GM19324 (cell line): ENCODE data around the gene ZNF799.
"Not testable (repeated sequence)": the region's sequence is repeated elsewhere in the genome, so short reads cannot be mapped to it uniquely, and the experiment has no call there.

Source experiments
- ATAC-seq: cut with Tn5 transposase; IDR thresholded peaks from one replicate; pipeline ENCODE4 v1.9.1; 2021; ENCODE audit warnings: mild to moderate bottlenecking, moderate library complexity; ENCODE audit not compliant: unreplicated experiment, low FRiP score

ZNF799 gene

DNA sequence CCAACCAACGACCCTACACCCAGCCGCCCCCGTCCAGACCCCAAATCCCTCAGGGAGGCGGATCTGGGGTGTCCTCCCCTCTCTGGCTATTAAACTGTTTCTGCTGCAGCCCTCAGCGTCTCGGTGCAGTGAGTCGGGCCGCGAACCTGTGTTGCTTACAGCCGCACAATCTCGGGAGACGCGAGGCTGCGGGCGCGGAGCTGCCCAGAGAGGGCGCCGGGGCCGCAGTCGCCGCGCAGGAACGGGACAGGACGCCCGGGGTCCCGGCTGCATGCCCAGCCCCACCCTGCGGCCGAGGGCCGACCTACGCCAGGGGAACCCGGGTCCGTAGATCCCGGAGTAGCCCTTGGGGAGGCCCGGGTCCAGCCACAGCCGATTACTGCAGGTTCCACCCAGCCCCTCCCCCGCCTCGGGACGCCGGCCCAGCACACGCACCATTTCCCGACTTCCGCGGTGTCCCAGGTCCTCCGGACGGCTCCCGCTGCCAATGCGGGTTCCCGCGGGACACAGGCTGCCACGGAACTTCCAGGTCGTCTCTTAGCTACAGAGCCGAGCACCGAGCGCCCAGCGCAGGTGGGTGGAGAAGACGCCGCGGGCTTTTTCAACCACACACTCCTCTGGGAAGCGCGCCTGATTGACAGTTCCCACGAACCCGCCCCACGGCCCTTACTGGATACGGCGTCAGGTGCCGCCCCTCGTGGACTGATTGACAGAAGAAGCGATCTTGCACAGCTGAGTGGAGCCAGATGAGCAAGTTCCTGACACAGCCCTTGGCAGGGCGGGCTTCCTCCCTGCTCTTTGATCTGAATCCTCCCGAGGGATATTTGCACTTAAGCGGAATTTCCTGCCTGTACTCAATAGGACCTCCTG is at the start of gene ZNF799:
ZNF799 (minus strand) TSS at position 639 of the 870 bp plus-strand sequence; CDS start at position 438, 201 bp downstream.
- peak; percentile 95 for ATAC-seq

DNA sequence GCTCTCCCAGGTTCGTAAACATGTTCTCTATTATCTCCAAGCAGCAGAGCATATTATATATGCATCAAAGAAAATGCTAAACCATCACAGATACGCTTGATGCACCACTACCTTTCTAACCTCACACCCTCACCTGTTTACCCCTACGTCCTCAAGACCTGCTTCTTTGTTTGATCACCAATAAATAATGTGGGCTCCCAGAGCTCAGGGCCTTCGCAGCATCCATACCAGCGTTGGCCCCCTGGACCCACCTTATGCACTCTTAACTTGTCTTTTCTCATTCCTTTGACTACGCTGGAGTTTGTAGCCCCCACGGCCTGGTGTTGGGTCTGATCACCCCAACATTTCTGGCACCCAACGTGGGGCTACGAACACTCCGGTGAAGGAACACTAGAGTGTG is 49.8 kb upstream of the ZNF799 start:
- no peak for ATAC-seq

DNA sequence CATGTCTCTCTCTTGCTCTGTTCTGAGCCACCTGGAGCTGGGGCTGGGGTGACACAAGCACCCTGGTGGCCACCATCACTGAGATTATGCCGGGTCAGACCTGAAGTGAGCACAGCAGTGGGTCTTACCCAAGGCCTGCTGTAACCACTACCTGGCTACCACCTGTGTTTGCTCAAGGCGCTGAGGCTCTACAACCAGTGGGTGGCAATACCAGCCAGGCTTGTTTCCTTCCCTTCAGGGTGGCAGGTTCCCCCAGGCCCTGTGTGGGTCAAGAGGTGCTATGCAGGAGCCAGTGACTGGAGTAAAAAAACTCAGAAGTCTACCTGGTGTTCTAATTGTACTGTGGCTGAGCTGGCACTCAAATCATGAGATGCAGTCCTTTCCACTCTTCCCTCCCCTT is 47.7 kb upstream of the ZNF799 start:
- no peak for ATAC-seq

DNA sequence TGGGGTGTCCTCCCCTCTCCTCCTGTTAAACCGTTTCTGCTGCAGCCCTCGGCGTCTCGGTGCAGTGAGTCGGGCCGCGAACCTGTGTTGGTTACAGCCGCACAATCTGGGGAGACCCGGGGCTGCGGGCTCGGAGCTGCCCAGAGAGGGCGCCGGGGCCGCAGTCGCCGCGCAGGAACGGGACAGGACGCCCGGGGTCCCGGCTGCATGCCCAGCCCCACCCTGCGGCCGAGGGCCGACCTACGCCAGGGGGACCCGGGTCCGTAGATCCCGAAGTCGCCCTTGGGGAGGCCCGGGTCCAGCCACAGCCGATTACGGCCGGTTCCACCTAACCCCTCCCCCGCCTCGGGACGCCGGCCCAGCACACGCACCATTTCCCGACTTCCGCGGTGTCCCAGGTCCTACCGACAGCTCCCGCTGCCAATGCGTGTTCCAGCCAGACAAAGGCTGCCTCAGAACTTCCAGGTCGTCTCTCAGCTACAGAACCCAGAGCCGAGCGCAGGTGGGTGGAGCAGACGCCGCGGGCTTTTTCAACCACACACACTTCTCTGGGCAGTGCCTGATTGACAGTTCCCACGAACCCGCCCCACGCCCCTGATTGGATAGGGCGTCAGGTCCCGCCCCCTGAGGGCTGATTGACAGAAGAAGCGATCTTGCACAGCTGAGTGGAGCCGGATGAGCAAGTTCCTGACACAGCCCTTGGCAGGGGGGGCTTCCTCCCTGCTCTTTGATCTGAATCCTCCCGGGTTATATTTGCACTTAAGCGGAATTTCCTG is 39.7 kb upstream of the ZNF799 start, which contains the start of gene ZNF443:
ZNF443 (minus strand) TSS at position 481 of the 776 bp plus-strand sequence; CDS start at position 374, 107 bp downstream.
- ATAC-seq, result peak; percentile 97

DNA sequence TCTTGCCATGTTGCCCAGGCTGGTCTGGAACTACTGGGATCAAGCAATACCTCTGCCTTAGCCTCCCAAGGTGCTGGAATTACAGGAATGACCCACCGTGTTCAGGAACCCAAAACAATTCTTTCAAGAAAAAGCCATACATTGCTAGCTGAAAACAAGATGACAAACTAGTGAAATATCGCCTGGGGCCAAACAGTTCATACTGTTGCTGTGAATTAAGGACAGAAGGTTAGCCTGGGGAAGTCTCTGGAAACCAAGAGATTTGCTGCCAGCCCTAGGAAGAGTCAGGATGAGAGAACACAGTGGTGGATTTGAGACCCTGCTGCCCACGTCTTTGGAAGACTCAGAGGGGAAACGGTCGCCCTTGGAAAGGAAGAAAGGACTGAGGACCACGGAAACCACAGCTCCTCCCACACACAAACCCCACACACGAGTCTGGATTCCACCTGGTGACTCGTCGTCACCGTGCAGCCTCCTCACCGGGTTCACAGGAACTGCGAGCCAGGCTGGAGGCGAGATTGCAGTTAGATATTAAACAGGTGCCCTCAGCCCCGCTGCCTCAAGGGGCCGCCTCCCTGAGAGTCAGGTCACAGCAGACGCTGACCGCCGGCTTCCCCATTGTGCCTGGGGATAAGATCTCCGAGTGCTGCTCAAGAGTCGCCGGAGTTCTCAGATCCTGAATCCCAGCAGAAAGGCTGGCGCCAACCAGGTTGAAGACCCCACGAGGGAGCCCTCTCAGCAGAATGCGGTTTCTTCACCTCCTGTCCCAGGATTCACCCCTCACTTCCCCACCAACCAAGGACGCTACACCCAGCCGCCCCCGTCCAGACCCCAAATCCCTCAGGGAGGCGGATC is 38.8 kb upstream of the ZNF799 start:
- peak; percentile 24 for ATAC-seq

DNA sequence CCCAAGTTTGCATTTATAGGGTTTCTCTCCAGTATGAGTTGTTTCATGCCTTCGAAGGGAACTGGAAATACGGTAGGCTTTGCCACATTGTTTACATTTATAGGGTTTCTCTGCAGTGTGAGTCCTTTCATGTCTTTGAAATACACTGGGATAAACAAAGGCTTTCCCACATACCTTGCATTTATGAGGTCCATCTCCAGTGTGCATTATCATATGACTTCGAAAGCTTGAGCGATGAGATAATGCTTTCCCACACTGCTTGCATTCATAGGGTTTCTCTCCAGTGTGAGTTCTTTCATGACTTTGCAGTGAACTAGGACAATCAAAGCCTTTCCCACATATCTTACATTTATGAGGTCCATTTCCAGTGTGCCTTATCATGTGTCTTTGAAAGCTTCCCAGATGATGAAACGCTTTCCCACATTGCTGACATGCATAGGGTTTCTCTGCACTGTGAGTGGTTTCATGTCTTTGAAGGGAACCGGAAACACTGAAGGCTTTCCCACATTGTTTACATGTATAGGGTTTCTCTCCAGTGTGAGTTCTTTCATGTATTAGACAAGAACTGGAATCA is 29.7 kb upstream of the ZNF799 start:
- not testable (repeated sequence) for ATAC-seq

DNA sequence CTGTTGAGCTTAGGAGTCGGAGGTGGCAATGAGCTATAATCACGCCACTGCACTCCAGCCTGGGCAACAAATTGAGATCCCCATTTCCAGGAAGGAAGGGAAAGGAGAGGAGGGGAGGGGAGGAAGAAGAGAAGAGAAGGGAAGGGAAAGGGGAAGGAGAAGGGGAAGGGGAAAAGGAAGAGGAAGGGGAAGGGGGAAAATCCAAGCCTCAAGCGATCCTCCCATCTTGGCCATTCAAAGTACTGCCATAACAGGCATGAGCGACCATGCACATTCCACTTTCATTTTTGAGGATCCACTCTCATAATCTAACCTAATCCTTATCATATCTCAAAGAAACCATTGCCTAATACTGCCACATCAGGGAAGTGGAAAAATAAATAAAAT is 24.8 kb upstream of the ZNF799 start:
- no peak for ATAC-seq

DNA sequence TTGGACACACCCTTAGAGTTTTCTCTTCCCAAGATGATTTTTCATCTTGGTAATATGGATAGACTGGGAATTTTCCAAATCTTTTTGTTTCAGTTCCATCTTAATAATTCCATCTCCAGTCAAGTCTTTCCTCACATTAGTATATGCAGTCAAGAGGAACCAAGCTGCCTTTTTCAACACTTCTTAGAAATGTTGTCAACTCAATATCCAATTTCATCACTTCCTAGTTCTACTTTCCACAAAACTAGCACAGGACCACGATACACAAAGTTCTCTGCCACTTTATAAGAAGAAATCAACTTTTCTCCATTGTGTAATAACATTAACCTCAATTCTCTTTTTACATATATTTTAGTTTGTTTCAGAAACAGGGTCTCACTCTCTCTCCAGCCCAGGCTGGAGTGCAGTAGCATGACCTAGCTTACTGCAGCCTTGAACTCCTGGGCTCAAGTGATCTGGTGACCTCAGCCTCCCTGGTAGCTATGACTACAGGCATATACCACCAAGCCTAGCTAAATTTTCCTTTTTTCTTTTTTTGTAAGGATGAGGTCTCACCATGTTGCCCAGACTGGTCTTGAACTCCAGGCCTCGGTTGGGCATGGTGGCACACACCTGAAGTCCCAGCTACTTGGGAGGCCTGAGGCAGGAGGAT is 24.3 kb upstream of the ZNF799 start:
- no peak for ATAC-seq

DNA sequence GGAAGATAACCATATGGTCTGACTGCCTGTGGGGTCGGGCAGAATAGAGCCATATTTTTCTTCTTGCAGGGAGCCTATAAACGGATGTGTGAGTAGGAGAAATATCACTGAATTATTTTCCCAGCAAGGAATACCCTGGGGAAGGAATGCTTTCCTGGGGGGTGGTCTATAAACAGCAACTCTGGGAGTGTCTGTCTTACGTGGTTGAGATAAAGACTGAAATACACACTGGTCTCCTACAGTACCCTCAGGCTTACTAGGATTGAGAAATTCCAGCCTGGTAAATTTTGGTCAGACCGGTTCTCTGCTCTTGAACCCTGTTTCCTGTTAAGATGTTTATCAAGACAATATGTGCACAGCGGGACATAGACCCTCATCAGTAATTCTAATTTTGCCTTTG is 16.2 kb upstream of the ZNF799 start:
- ATAC-seq, result not testable (repeated sequence)

DNA sequence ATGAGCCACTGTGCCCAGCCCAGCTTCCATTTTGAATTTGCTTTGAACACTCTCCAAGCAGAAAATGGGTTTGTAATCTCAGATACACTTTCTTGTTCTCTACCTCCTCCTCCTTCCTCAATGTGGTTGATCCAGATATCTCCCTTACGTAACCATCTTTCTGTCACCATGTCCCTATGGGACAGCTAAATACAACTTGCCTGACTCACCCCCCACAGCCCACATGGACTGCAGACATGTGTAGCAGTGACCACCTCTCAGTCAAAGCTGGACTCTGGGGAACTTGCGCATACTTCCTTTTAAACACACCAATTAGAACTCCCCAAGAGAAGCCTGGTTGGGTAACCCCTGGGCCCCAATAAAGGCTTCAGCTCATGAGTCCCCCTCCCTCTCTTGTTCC is 10.8 kb upstream of the ZNF799 start:
- no peak for ATAC-seq

DNA sequence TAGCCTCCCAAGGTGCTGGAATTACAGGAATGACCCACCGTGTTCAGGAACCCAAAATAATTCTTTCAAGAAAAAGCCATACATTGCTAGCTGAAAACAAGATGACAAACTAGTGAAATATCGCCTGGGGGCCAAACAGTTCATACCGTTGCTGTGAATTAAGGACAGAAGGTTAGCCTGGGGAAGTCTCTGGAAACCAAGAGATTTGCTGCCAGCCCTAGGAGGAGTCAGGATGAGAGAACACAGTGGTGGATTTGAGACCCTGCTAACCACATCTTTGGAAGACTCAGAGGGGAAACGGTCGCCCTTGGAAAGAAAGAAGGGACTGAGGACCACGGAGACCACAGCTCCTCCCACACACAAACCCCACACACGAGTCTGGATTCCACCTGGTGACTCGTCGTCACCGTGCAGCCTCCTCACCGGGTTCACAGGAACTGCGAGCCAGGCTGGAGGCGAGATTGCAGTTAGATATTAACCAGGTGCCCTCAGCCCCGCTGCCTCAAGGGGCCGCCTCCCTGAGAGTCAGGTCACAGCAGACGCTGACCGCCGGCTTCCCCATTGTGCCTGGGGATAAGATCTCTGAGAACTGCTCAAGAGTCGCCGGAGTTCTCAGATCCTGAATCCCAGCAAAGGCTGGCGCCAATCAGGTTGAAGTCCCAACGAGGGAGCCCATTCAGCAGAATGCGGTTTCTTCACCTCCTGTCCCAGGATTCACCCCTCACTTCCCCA is 1.0 kb downstream of the ZNF799 start:
- peak; percentile 39 for ATAC-seq

DNA sequence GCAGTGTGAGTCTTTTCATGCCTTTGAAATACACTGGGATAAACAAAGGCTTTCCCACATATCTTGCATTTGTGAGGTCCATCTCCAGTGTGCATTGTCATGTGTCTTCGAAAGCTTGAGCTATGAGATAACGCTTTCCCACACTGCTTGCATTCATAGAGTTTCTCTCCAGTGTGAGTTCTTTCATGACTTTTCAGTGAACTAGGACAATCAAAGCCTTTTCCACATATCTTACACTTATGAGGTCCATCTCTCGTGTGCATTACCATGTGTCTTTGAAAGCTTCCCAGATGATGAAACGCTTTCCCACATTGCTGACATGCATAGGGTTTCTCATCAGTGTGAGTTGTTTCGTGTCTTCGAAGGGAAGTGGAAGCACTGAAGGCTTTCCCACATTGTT is 9.9 kb downstream of the ZNF799 start:
- not testable (repeated sequence) for ATAC-seq

DNA sequence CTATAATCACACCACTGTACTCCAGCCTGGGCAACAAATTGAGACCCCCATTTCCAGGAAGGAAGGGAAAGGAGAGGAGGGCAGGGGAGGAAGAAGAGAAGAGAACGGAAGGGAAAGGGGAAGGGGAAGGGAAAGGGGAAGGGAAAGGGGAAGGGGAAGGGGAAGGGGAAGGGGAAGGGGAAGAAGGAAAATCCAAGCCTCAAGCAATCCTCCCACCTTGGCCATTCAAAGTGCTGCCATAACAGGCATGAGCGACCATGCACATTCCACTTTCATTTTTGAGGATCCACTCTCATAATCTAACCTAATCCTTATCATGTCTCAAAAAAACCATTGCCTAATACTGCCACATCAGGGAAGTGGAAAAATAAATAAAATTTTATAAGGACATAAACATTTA is 14.7 kb downstream of the ZNF799 start:
- not testable (repeated sequence) for ATAC-seq

DNA sequence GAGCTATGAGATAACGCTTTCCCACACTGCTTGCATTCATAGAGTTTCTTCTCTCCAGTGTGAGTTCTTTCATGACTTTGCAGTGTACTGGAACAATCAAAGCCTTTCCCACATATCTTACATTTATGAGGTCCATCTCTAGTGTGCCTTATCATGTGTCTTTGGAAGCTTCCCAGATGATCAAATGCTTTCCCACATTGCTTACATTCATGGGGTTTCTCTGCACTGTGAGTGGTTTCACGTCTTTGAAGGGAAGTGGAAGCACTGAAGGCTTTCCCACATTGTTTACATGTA is 20.7 kb downstream of the ZNF799 start:
- no peak for ATAC-seq

DNA sequence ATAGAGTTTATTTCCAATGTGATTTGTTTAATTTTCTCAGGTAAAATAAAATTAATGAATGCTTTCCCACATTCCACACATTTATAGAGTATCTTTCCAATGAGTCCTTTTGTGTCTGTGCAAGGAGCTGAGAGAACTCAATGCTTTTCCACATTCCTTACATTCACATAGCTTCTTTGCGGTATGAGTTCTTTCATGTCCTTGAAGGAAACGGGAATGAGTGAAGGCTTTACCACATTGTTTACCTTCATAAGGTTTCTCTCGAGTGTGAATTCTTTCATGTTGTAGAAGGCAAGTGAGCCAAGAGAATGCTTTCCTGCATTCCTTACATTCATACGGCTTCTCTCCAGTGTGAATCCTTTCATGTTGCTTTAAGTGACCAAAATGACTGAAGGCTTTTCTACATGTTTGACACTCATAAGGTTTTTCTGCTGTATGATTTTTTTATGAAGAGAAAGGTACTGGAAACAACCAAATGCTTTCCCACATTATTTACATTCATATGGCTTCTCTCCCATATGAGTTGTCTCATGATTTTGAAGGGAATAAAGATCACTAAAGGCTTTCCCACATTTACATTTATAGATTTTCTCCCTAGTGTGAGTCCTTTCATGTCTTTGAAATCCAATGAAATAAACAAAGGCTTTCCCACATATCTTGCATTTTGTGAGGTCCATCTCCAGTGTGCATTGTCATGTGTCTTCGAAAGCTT is 21.2 kb downstream of the ZNF799 start:
- ATAC-seq, result no peak

DNA sequence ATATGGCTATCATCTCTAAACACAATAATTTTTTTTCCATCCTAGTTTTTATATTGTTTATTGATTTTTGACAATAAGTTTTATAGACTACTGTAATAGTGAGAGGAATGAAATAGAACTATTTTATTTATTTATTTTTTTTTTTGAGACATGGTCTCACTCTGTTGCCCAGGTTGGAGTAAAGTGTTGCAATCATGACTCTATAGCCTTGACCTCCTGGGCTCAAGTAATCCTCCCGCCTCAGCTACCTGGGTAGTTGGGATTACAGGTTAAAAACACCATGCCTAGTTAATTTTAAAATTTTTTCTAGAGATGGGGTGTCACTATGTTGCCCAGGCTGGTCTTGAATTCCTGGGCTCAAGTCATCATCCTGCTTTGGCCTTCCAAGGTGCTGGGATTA is 27.0 kb downstream of the ZNF799 start:
- ATAC-seq, result no peak

DNA sequence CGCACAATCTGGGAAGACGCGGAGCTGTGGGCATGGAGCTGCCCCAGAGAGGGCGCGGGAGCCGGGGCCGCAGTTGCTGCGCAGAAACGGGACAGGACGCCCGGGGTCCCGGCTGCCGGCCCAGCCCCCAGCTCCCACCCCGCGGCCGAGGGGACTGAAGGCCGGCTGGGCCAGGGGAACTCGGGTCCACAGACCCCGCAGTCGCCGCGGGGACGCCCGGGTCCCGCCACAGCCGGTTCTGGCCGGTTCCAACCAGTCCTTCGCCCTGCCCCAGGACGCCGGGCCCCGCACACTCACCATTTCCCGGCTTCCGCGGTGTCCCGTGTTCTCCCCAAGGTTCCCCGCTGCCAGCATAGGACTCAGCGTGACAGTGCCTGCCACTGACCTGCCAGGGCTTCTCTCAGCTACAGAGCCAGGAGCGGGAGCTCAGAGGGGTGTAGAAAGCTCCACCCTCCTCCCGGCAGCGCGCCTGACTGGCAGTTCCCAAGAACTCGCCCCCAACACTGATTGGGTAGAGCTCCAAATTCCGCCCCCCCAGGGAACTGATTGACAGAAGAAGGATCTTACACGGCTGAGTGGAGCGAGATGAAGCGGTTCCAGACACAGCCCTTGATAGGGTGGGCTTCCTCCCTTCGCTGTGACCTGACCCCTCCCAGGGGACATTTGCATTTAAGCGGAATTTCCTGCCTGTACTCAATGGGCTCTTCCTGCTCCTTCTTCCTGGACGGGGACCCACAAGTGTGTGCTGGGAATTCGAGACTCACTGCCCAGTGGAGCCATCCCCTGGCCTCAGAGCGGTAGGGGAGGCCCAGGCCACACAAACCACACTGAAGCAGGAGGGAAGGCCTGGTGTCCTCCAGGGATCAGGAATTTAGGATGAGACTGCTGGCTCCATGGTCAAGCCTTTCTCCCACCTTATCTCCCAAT is 35.6 kb downstream of the ZNF799 start, which contains the start of gene ZNF442:
ZNF442 (minus strand) TSS at position 448 of the 927 bp plus-strand sequence. CDS start 2,052 bp downstream, outside the sequence.
- ATAC-seq, result no peak
